Uterus (tissue), 4 donors: ENCODE data around the gene BRICD5. TPM values are rescaled to one million over a fixed set of nuclear protein-coding genes. Genes with fewer than 3 reads are reported as not detected.
"Not testable (repeated sequence)": the region's sequence is repeated elsewhere in the genome, so short reads cannot be mapped to it uniquely, and the experiment has no call there.

Source experiments
- DNase-seq, 2 donors: peaks; one replicate each; pipeline ENCODE4 v3.0.0-alpha.2; 2019 to 2020
- H3K27ac ChIP-seq, 2 donors: fragments of 200-600 bp; sonication (generic); 1 replicate in 1 of 2; 2 replicates in 1 of 2; pipeline ENCODE4 v1.5.1; 2016 to 2018
- H3K27me3 ChIP-seq, 2 donors: fragments of 200-600 bp; sonication (generic); one replicate each; pipeline ENCODE4 v1.5.1; 2018 to 2019; ENCODE audit warnings: control low read depth in 1 of 2
- H3K36me3 ChIP-seq, 2 donors: fragments of 200-600 bp; sonication (generic); one replicate each; pipeline ENCODE4 v1.5.1; 2019; ENCODE audit warnings: control low read depth in 1 of 2
- H3K4me1 ChIP-seq, 2 donors: fragments of 200-600 bp; sonication (generic); one replicate each; pipeline ENCODE4 v1.5.1; 2018 to 2019; ENCODE audit warnings: control low read depth in 1 of 2
- H3K4me3 ChIP-seq, 2 donors: fragments of 200-600 bp; sonication (generic); 1 replicate in 1 of 2; 2 replicates in 1 of 2; pipeline ENCODE4 v1.5.1; 2018 to 2019; ENCODE audit warnings: mild to moderate bottlenecking in 1 of 2
- H3K9me3 ChIP-seq, 2 donors: fragments of 200-600 bp; sonication (generic); one replicate each; pipeline ENCODE4 v1.5.1; 2019; ENCODE audit warnings: control low read depth in 1 of 2
- POLR2A ChIP-seq, 2 donors: fragments of 450-650 bp; IDR thresholded peaks; one replicate each; pipeline ENCODE4 v1.6.1; 2016; ENCODE audit warnings: antibody characterized with exemption in 2 of 2, mild to moderate bottlenecking in 1 of 2, moderate library complexity in 1 of 2
- intact Hi-C: fragments of 100-400 bp; cut with DNase I; formaldehyde crosslinking; loops from one replicate; pipeline ENCODE4 v1.15.1; 2023; ENCODE audit warnings: low total_unique reads
- total RNA-seq, 4 donors: library from RNA; depleted of rRNA in 3 of 4; stranded (reverse); fragments of >200 nt in 3 of 4; gene quantifications; one replicate each; pipeline versions ENCODE4 v1.1.0 to v1.2.4, GENCODE V29; 2014 to 2023
- TF ChIP-seq, protein P1 (sequence below), 4 experiments: fragments of 200-600 bp in 2 of 4; fragments of 450-650 bp in 2 of 4; sonication (generic) in 2 of 4; IDR thresholded peaks; one replicate each; pipeline ENCODE4 v1.5.1; 2016 to 2019; ENCODE audit warnings: antibody characterized with exemption in 4 of 4, mild to moderate bottlenecking in 2 of 4, moderate library complexity in 1 of 4
- donor health status: DM: yes; HTN: yes; CAD: no.

The BRICD5 gene
- total RNA-seq, 4 donors from 2014 or later = 1.2 to 16.9 (median 1.7) TPM

DNA sequence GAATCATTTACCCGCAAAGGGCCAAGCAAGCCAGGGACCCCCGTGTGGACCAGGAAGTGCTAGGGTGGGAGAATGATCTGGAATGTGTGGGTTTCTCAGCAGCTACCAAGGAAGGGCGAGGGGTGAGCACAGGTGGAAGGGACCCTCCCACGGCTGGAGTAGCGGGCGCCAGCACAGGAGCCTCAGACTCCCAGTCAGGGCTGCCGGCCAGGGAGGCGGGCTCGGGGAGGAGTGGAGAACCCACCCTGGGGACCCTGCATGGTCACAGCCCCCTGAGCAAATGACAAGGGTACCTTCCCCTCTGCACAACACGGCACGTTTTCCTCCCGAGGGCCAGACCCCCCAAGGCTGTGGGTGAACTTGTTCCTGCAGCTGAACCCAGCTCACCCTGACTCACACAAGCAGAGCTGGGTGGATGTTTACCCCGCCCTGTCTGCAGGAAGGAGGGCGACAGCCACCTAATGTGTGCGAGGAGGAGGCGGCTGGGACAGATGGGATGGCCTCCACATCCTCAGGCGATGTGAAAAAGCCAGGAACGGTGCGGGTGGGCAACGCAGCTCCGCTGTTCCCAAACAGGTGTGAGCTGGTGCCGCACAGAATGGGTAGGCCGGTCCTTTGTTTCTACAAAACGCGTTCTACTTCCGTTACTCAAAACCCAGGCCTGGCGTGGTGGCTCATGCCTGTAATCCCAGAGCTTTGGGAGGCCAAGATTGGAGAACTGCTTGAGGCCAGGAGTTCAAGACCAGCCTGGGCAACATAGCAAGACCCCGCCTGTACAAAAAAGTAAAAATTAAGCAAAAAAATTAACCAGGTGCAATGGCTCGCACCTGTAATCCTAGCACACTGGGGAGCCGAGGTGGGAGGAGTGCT, 34.5 kb upstream of the BRICD5 start:
- no peak for DNase-seq
- intact Hi-C loops = no loop called here
- Histone ChIP-seq H3K9me3 (no peaks in the 10 kb centered on the region), H3K36me3 (no peaks in the 10 kb centered on the region), H3K4me3 (no peak overlapping the region), H3K4me1 (no peaks in the 10 kb centered on the region), H3K27me3 (no peaks in the 10 kb centered on the region), H3K27ac (no peak overlapping the region)
- TF ChIP-seq, protein P1, sequence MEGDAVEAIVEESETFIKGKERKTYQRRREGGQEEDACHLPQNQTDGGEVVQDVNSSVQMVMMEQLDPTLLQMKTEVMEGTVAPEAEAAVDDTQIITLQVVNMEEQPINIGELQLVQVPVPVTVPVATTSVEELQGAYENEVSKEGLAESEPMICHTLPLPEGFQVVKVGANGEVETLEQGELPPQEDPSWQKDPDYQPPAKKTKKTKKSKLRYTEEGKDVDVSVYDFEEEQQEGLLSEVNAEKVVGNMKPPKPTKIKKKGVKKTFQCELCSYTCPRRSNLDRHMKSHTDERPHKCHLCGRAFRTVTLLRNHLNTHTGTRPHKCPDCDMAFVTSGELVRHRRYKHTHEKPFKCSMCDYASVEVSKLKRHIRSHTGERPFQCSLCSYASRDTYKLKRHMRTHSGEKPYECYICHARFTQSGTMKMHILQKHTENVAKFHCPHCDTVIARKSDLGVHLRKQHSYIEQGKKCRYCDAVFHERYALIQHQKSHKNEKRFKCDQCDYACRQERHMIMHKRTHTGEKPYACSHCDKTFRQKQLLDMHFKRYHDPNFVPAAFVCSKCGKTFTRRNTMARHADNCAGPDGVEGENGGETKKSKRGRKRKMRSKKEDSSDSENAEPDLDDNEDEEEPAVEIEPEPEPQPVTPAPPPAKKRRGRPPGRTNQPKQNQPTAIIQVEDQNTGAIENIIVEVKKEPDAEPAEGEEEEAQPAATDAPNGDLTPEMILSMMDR (IDR thresholded peaks at IDR 0.05) = no peak
- no peak for TF ChIP-seq POLR2A (IDR thresholded peaks at IDR 0.05)

DNA sequence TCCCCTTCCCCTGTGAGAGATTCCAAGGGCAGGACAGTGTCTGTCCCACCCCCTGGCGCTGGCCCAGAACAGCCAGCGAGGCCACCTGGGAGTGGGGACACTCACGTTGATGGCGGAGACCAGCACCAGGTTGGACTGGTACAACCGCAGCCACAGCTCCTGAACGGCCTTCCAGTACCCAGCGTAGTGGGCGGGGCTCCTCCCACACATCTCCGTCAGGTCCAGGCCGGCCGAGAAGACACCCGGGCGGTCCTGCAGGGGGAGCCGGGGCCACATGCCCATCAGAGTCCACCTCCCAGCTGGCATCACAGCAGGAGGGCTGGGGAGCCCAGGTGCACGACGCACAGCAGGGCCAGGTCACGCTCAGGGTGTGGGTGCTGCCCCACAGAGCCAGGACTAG, 33.6 kb upstream of the BRICD5 start:
- no peaks in the 10 kb centered on the region for H3K27me3 ChIP-seq
- H3K36me3 ChIP-seq = no peaks in the 10 kb centered on the region
- H3K27ac ChIP-seq = no peak overlapping the region
- DNase-seq = no peak
- intact Hi-C loops = no loop called here
- no peak overlapping the region for H3K4me3 ChIP-seq
- no peak for TF ChIP-seq POLR2A (IDR thresholded peaks at IDR 0.05)
- TF ChIP-seq, protein P1 (IDR thresholded peaks at IDR 0.05) = no peak
- no peaks in the 10 kb centered on the region for H3K9me3 ChIP-seq
- no peaks in the 10 kb centered on the region for H3K4me1 ChIP-seq

GRCh38 chr16:2243781-2244180, 33.1 kb upstream of the BRICD5 start:
- H3K9me3 ChIP-seq = no peaks in the 10 kb centered on the region
- H3K36me3 ChIP-seq = no peaks in the 10 kb centered on the region
- H3K27ac ChIP-seq = no peak overlapping the region
- H3K4me3 ChIP-seq = no peak overlapping the region
- intact Hi-C loops = no loop called here
- no peaks in the 10 kb centered on the region for H3K4me1 ChIP-seq
- no peak for DNase-seq
- H3K27me3 ChIP-seq = no peaks in the 10 kb centered on the region
- TF ChIP-seq, protein P1 (IDR thresholded peaks at IDR 0.05) = no peak
- TF ChIP-seq POLR2A (IDR thresholded peaks at IDR 0.05) = no peak

- DNase-seq = no peak
- intact Hi-C loops = no loop called here
- Histone ChIP-seq H3K9me3 (no peaks in the 10 kb centered on the region), H3K36me3 (no peaks in the 10 kb centered on the region), H3K4me3 (no peak overlapping the region), H3K4me1 (no peaks in the 10 kb centered on the region), H3K27ac (no peak overlapping the region), H3K27me3 (no peaks in the 10 kb centered on the region)
- TF ChIP-seq POLR2A (IDR thresholded peaks at IDR 0.05) = no peak
- TF ChIP-seq, protein P1 (IDR thresholded peaks at IDR 0.05) = no peak
Measured at GRCh38 chr16:2243031-2243528, 32.4 kb upstream of the BRICD5 start.

DNA sequence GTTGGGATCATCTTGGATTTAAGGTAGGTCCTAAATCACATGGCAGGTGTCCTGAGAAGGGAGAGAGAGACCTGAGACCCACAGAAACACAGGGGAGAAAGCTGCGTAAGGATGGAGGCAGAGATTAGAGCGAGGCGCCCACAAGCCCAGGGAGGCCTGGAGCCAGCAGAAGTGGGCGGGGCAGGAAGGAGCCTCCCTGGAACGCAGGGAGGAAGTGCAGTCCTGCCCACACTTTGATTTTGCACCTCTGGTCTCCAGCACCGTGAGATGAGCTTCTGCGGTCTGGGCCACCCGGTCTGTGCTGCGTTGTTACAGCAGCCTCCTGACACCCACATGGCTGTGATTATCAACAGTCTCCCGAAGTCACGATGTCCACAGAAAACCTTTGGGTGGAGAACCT, 31.9 kb upstream of the BRICD5 start:
- Histone ChIP-seq H3K4me3 (no peak overlapping the region), H3K27me3 (no peaks in the 10 kb centered on the region), H3K36me3 (no peaks in the 10 kb centered on the region), H3K27ac (no peak overlapping the region), H3K4me1 (no peaks in the 10 kb centered on the region), H3K9me3 (no peaks in the 10 kb centered on the region)
- TF ChIP-seq POLR2A (IDR thresholded peaks at IDR 0.05) = no peak
- TF ChIP-seq, protein P1 (IDR thresholded peaks at IDR 0.05) = no peak
- intact Hi-C loops = no loop called here
- no peak for DNase-seq

DNA sequence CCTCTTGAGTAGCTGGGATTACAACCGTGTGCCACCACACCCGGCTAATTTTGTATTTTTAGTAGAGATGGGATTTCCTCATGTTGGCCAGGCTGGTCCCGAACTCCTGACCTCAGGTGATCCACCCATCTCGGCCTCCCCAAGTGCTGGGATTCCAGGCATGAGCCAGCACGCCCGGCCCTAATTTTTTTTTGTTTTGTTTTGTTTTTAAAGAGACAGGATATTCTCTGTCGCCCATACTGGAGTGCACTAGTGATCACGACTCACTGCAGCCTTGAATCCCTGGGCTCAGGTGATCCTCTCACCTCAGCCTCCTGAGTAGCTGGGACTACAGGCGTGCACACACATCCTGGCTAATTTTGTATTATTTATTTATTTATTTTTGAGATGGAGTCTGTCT, 29.7 kb upstream of the BRICD5 start:
- H3K4me1 ChIP-seq = peaks cover 0 to 12% of the 10 kb centered on the region in 2 donors
- DNase-seq, H3K4me3 ChIP-seq, H3K27ac ChIP-seq, intact Hi-C loops, H3K36me3 ChIP-seq, H3K27me3 ChIP-seq, H3K9me3 ChIP-seq: not testable (repeated sequence)
